GM10248 (cell line): ENCODE results near the gene CCDC63.
A peak's percentile ranks its signal among the peaks of the same experiment; 100 is the strongest.

ENCODE experiments used
- CTCF ChIA-PET: fragments of 300-600 bp; sonication (Branson Sonifier 250); formaldehyde crosslinking; extraction: SDS; loops from one replicate; lab custom pipeline; 2021; ENCODE audit warnings: antibody characterized with exemption; lab: Yijun Ruan, JAX
- POLR2A ChIA-PET: fragments of 350-650 bp; sonication (Branson Sonifier 250); formaldehyde crosslinking; extraction: SDS; loops from one replicate; lab custom pipeline; 2020; ENCODE audit warnings: antibody characterized with exemption; lab: Yijun Ruan, JAX
- DNase-seq: peaks from one replicate; pipeline ENCODE4 v3.0.0; 2012; ENCODE audit errors: extremely low spot score
- TF ChIP-seq, protein P1 (sequence below): IDR thresholded peaks from 2 replicates; pipeline ENCODE4 v1.5.1; 2012; ENCODE audit warnings: mild to moderate bottlenecking, low read depth; ENCODE audit errors: extremely low read depth, missing control alignments, control extremely low read depth

Gene CCDC63

DNA sequence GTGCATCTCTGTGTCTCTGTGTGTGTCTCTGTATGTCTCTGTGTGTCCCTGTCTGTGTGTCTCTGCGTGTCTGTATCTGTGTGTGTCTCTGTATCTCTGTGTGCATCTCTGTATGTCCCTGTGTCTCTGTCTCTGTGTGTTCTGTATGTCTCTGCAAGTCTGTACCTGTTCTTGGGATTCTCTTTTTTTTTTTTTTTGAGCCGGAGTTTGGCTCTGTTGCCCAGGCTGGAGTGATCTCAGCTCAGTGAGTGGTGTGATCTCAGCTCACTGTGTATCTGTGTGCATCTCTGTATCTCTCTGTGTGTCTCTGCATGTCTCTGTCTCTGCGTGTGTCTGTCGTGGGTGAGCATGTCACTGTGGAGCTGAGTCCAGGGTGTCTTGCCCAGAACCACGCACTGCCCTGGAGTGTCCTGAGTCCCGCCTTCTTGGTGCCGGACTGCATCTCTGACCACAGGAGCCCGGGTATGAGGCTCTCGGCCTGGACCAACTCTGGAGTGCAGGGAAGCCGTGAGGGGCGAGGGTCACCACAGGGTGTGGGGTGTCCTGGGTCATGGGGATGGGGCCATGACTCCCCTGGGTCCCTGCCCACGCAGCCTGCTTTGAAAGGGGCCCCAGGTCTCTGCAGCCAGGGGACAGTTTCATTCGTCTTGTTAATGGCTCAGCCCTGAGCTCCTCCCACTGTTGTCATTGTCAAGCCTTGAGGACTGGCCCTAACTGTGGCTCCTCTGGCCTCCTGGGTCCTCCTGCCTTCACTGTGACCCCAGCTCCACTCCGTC is 61.8 kb downstream of the CCDC63 start:
- ChIA-PET POLR2A (no interaction called here), CTCF (interaction anchor here (1.0 to 1.9 kb wide), 4 partner anchors 10 to 15 kb away, joined by 3 to 10 read pairs (median 4); no protein-coding TSS in a partner anchor)
- TF ChIP-seq, protein P1, sequence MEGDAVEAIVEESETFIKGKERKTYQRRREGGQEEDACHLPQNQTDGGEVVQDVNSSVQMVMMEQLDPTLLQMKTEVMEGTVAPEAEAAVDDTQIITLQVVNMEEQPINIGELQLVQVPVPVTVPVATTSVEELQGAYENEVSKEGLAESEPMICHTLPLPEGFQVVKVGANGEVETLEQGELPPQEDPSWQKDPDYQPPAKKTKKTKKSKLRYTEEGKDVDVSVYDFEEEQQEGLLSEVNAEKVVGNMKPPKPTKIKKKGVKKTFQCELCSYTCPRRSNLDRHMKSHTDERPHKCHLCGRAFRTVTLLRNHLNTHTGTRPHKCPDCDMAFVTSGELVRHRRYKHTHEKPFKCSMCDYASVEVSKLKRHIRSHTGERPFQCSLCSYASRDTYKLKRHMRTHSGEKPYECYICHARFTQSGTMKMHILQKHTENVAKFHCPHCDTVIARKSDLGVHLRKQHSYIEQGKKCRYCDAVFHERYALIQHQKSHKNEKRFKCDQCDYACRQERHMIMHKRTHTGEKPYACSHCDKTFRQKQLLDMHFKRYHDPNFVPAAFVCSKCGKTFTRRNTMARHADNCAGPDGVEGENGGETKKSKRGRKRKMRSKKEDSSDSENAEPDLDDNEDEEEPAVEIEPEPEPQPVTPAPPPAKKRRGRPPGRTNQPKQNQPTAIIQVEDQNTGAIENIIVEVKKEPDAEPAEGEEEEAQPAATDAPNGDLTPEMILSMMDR = no peak
- DNase-seq = peak; percentile 43

DNA sequence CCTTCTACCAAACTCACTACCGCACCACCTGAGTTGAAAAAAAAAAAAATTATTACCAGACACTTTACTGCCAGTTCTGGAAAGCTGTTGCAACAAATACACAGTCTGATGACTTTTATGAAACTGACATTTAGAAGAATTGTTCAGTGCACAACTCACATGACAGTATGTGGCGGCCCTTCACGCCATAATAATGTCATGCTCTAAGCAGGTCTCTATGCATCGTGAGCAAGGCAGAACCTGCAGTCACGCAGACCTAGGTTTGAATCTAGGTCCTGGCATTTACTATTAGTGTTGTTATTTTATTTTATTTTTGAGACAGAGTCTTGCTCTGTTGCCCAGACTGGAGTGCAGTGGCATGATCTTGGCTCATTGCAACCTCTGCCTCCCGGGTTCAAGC is 65.5 kb downstream of the CCDC63 start:
- CTCF ChIA-PET = interaction anchor here (1.3 to 1.9 kb wide), 3 partner anchors 9 to 24 kb away, joined by 3 to 4 read pairs (median 3); no protein-coding TSS in a partner anchor

DNA sequence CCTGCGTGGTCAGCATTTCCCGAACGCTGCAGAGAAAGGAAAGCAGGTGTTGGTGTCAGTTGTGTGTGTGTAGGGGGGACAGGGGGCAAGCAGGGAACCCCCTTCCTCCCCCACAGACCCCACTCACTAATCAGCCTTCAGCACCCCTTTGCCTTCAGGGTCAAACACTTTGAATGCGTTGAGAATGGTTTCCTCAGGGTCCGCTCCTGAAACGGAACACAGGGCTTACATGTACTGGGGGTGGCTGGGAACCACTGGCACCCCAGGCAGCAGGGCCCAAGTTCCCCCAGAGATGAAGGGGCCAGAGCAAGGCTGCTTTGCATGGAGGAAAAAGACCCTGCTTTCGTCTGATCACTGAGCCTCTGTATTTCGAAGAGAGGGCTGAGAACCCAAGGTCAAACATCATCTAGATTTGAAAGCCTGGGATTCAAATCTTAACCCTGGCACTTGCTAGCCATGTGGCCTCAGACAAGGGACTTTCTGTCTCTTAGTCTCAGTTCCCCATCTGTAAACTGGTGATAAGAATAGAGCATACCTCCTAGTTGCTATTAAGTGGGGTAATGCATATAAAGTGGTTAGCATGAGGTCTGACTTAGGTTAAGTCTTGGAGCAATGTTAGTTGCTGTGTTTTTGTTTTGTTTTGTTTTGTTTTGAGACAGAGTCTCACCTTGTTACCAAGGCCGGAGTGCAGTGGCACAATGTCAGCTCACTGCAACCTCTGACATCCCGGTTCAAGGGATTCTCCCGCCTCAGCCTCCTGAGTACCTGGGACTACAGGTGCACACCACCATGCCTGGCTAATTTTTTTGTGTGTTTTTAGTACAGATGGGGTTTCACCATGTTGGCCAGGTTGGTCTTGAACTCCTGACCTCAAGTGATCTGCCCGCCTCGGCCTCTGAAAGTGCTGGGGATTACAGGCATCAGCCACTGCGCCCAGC is 66.6 kb downstream of the CCDC63 start:
- POLR2A ChIA-PET = no interaction called here
- CTCF ChIA-PET = interaction anchor here (1.3 to 1.9 kb wide), 3 partner anchors 8 to 25 kb away, joined by 3 to 4 read pairs (median 3); no protein-coding TSS in a partner anchor
- DNase-seq = peak; percentile 81
- TF ChIP-seq, protein P1 = no peak

More for the DNA sequence above, 65.5 kb downstream of the CCDC63 start:
- DNase-seq = no peak
- POLR2A ChIA-PET = no interaction called here
- TF ChIP-seq, protein P1 = no peak

DNA sequence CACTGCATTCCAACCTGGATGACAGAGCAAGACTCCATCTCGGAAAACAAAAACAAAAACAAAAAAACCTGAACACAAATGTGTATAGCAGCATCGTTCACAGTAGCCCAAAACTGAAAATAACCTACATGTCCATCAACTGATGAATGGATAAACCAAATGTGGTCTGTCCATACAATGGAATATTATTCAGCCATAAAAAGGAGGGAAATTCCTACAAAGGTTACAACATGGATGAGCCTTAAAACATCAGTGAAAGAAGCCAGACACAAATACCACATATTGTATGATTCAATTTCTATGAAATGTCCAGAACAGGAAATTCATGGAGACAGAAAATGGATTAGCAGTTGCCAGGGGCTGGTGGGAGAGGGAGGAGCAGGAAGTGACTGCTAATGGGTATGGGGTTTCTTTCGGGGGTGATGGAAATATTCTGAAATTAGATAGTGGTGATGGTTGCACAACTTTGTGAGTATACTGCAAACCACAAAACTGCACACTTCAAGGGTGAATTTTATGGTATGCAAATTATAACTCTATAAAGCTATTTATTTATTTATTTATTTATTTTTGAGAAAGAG is 69.6 kb downstream of the CCDC63 start:
- TF ChIP-seq, protein P1 = no peak
- DNase-seq = no peak
- POLR2A ChIA-PET = no interaction called here

DNA sequence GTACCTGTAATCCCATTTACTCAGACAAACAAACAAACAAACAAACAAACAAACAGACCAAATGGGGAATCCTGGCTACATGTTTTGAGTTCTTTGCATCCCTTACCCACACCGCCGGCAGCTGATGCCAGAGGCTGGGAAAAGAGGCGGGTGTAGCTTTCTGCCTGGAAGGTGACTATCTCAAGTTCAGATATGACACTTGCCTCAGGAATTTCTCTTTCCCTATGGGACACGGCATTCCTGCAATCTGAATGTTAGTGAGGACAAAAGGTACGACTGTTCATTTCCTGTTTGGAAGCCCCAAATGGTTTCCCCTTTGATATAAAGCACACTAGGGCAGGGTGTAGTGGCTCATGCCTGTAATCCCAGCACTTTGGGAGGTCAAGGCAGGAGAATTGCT is 70.7 kb downstream of the CCDC63 start:
- CTCF ChIA-PET = interaction anchor here (1.5 kb wide), 2 partner anchors 21 to 24 kb away, joined by 4 to 5 read pairs; no protein-coding TSS in a partner anchor
- DNase-seq = no peak
- TF ChIP-seq, protein P1 = no peak
- POLR2A ChIA-PET = no interaction called here

More for the DNA sequence above, 69.6 kb downstream of the CCDC63 start:
- CTCF ChIA-PET = interaction anchor here (1.5 kb wide), 2 partner anchors 20 to 23 kb away, joined by 4 to 5 read pairs; no protein-coding TSS in a partner anchor

DNA sequence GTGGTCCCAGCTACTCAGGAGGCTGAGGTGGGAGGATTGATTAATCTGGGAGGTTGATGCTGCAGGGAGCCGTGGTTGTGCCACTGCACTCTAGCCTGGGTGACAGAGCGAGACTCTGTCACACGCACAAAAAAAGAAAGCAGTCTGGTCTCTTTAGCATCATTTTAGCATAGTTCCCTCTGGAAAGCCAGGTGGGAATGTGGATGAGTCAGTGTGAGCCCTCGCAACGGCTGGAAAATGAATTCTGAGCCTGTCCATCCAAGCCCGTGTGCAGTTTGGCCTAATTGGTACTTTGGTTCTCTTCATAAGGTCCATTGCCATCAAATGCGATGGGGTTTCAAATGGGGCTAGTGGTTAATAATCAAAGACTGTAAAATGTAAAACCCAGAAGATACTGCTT is 71.2 kb downstream of the CCDC63 start:
- ChIA-PET CTCF (no interaction called here), POLR2A (no interaction called here)
- DNase-seq = no peak
- TF ChIP-seq, protein P1 = no peak
